Ishikawa (cell line): ENCODE results near the gene IL21R.

Experiments used
- CEBPB ChIP-seq: IDR thresholded peaks from 2 replicates; pipeline ENCODE4 v1.6.1; 2012
- CREB1 ChIP-seq: IDR thresholded peaks from 2 replicates; pipeline ENCODE4 v1.6.1; 2012; ENCODE audit warnings: low read depth
- EP300 ChIP-seq: IDR thresholded peaks from 2 replicates; pipeline ENCODE4 v1.6.1; 2012; ENCODE audit warnings: borderline replicate concordance
- NFIC ChIP-seq: IDR thresholded peaks from 2 replicates; pipeline ENCODE4 v1.6.1; 2012
- RAD21 ChIP-seq: IDR thresholded peaks from 2 replicates; pipeline ENCODE4 v1.6.1; 2012; ENCODE audit warnings: low read depth
- TAF1 ChIP-seq: IDR thresholded peaks from 2 replicates; pipeline ENCODE4 v1.6.1; 2012; ENCODE audit warnings: low read depth, mild to moderate bottlenecking
- TCF12 ChIP-seq: IDR thresholded peaks from 2 replicates; pipeline ENCODE4 v1.6.1; 2012; ENCODE audit warnings: low read depth
- TEAD4 ChIP-seq: IDR thresholded peaks from 2 replicates; pipeline ENCODE4 v1.6.1; 2012
- YY1 ChIP-seq: IDR thresholded peaks from 2 replicates; pipeline ENCODE4 v1.6.1; 2012; ENCODE audit warnings: low read depth
- ZBTB7A ChIP-seq: IDR thresholded peaks from 2 replicates; pipeline ENCODE4 v1.6.1; 2012; ENCODE audit warnings: low read depth
- TF ChIP-seq, protein P1 (sequence below): IDR thresholded peaks from 2 replicates; pipeline ENCODE4 v1.6.1; 2012
- TF ChIP-seq, protein P2 (sequence below): IDR thresholded peaks from 2 replicates; pipeline ENCODE4 v1.6.1; 2012; ENCODE audit warnings: low read depth, mild to moderate bottlenecking

DNA sequence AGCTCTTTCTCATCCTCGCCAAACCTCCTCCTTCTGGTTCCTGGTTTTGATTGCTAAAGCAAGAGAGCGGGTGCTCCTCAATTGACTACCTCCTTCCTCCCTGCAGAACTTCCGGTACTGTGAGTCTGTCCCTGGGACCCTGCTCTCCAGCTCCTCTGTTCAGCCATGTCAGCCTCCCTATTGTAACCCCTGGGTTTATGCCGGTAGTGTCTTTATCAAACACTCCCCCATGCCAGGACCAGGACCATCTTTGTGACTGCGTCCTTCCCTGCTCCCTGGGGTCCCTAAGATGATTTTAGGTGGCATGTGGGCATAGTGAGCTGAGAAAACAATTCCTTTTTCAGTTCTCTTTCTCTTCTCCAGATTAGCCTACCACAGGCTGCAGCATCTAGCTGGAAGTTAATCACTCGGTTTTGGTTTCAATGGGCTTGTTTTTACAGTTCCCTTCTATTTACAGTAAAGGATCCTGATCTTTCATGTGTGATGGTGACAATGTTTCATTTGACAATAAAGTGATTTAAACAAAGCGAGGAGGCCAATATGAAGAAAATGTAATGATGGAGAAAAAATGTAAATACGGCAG is 27.7 kb upstream of the IL21R start:
- TF ChIP-seq, protein P1, sequence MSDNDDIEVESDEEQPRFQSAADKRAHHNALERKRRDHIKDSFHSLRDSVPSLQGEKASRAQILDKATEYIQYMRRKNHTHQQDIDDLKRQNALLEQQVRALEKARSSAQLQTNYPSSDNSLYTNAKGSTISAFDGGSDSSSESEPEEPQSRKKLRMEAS, result no peak
- TF ChIP-seq RAD21, result no peak
- TF ChIP-seq CREB1, result no peak
- no peak for TF ChIP-seq YY1
- TF ChIP-seq, protein P2, sequence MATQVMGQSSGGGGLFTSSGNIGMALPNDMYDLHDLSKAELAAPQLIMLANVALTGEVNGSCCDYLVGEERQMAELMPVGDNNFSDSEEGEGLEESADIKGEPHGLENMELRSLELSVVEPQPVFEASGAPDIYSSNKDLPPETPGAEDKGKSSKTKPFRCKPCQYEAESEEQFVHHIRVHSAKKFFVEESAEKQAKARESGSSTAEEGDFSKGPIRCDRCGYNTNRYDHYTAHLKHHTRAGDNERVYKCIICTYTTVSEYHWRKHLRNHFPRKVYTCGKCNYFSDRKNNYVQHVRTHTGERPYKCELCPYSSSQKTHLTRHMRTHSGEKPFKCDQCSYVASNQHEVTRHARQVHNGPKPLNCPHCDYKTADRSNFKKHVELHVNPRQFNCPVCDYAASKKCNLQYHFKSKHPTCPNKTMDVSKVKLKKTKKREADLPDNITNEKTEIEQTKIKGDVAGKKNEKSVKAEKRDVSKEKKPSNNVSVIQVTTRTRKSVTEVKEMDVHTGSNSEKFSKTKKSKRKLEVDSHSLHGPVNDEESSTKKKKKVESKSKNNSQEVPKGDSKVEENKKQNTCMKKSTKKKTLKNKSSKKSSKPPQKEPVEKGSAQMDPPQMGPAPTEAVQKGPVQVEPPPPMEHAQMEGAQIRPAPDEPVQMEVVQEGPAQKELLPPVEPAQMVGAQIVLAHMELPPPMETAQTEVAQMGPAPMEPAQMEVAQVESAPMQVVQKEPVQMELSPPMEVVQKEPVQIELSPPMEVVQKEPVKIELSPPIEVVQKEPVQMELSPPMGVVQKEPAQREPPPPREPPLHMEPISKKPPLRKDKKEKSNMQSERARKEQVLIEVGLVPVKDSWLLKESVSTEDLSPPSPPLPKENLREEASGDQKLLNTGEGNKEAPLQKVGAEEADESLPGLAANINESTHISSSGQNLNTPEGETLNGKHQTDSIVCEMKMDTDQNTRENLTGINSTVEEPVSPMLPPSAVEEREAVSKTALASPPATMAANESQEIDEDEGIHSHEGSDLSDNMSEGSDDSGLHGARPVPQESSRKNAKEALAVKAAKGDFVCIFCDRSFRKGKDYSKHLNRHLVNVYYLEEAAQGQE, result no peak
- no peak for TF ChIP-seq CEBPB
- TF ChIP-seq ZBTB7A, result no peak
- TF ChIP-seq EP300, result no peak
- TF ChIP-seq TAF1, result no peak
- TF ChIP-seq NFIC, result no peak
- TF ChIP-seq TCF12, result no peak
- TF ChIP-seq TEAD4, result no peak
